ACHN (cell line): ENCODE measurements around the gene CD3G.
A peak's percentile ranks its signal among the peaks of the same experiment; 100 is the strongest.
"Not testable (repeated sequence)": the region's sequence is repeated elsewhere in the genome, so short reads cannot be mapped to it uniquely, and the experiment has no call there.

Experiments
- DNase-seq: peaks from one replicate; pipeline ENCODE4 v3.0.0-alpha.2; 2015
- in situ Hi-C: cut with HindIII; loops from 2 replicates; pipeline ENCODE4 v1.10.0; 2017; ENCODE audit warnings: low sequenced_read_pairs, low pct_ligation_motif_present, low pct_unique_long_range_greater_than_20kb

Gene CD3G

DNA sequence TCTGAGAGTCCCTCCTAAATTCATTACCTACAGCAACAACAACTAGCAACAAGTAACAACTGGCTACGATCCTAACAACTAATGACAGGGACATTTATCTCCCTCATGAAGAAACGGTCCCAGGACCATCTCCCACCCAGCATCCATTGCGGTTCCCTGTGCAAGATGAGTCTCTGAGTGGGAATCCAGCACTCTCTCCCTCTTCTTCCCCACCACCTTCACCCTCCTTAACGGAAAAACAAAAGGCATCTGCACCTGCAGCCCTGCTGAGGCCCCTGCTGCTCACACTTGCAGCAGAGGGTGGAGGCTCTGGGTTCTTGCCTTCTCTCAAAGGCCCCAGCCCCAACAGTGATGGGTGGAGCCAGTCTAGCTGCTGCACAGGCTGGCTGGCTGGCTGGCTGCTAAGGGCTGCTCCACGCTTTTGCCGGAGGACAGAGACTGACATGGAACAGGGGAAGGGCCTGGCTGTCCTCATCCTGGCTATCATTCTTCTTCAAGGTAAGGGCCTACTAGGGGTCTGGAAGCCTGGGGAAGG, at the start of gene CD3G:
Gene CD3G, plus strand, starts transcription at position 364 of the 535 bp plus-strand sequence. Its CDS starts 80 bp downstream, at position 444.
- DNase-seq = no peak
- in situ Hi-C loops = no loop called here

- no peak for DNase-seq
- in situ Hi-C loops = no loop called here
These were observed 48.9 kb upstream of the CD3G start for GRCh38 chr11:118295199-118295598.

- in situ Hi-C loops = no loop called here
- DNase-seq = peak; percentile 44
These were observed 48.2 kb upstream of the CD3G start for GRCh38 chr11:118295815-118296454.

GRCh38 chr11:118301600-118302195, 42.4 kb upstream of the CD3G start:
- in situ Hi-C loops = no loop called here
- DNase-seq = no peak

DNA sequence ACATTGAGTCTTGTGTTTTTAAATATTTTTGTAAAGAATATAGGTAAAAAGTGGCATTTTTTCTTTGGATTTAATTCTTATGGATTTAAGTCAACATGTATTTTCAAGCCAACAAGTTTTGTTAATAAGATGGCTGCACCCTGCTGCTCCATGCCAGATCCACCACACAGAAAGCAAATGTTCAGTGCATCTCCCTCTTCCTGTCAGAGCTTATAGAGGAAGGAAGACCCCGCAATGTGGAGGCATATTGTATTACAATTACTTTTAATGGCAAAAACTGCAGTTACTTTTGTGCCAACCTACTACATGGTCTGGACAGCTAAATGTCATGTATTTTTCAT, 39.9 kb upstream of the CD3G start:
- in situ Hi-C loops = no loop called here
- no peak for DNase-seq

DNA sequence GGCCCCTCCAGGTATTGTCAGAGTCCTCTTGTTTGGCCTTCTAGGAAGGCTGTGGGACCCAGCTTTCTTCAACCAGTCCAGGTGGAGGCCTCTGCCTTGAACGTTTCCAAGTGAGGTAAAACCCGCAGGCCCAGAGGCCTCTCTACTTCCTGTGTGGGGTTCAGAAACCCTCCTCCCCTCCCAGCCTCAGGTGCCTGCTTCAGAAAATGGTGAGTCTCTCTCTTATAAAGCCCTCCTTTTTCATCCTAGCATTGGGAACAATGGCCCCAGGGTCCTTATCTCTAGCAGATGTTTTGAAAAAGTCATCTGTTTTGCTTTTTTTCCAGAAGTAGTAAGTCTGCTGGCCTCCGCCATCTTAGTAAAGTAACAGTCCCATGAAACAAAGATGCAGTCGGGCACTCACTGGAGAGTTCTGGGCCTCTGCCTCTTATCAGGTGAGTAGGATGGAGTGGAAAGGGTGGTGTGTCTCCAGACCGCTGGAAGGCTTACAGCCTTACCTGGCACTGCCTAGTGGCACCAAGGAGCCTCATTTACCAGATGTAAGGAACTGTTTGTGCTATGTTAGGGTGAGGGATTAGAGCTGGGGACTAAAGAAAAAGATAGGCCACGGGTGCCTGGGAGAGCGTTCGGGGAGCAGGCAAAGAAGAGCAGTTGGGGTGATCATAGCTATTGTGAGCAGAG, 39.4 kb upstream of the CD3G start, which contains the start of gene CD3E:
Gene CD3E, plus strand, starts transcription at position 163 of the 681 bp plus-strand sequence. Its CDS starts 223 bp downstream, at position 386.
- in situ Hi-C loops = no loop called here
- DNase-seq = no peak

DNA sequence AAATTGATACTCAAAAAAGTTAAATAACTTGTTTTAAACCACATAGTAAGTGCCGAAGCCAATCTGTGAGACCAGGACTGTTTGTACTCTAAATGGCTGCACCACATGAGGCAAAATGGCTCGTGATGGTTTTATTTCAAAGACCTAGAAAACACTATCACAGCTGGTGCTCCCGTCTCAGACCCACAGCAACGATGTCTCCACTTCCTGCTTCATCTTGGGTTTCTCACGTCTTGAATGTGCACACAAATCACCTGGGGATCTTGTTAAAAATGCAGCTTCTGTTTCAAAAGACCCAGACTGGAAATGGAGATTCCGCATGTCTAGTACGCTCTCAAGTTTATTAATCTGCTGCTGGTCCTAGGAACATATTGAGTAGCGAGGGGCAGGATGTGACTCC, 38.4 kb upstream of the CD3G start:
- DNase-seq = no peak
- in situ Hi-C loops = no loop called here

- in situ Hi-C loops = no loop called here
These were observed 37.6 kb upstream of the CD3G start for GRCh38 chr11:118306556-118306955.

DNA sequence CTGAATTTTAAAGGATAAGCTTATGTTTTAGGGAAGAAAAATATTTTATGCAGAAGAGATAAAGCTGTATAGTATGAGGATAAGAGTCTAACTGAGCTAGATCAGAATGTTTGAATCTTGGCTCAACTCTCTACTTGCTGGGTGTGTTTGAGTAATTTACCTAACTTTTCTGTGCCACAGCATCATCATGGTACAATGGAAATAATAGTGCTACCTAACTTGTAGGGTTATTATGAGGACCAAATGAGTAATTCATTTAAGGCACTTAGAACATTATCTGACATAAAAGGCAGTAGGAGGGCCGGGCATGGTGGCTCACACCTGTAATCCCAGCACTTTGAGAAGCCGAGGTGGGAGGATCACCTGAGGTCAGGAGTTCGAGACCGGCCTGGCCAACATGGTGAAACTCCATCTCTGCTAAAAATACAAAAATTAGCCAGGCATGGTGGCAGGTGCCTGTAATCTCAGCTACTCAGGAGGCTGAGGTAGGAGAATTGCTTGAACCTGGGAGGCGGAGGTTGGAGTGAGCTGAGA, 35.1 kb upstream of the CD3G start:
- DNase-seq, in situ Hi-C loops: not testable (repeated sequence)

More at GRCh38 chr11:118306556-118306955, 37.6 kb upstream of the CD3G start:
- no peak for DNase-seq

GRCh38 chr11:118310271-118310670, 33.9 kb upstream of the CD3G start:
- in situ Hi-C loops = no loop called here
- DNase-seq = no peak

- in situ Hi-C loops = no loop called here
- DNase-seq = no peak
These were observed 33.2 kb upstream of the CD3G start for GRCh38 chr11:118310781-118311485.

DNA sequence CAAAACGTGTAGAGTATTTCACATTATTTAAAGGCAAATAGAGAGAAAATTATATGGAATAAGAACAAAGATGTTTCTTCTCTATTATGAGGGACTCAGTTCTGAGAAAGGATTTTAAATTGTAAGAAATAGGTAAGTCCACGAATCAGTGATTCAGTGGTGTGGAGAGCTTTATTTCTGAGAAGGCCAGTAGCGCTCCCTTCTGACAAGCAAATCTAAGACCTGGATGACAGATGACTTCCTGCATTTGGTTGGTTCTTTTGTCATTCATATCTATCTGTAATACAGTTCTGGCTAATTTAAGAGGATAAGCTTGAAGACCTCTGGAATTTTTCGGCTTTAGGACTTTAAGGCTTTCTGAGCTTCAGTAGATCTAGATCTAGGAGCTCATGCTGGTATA, 32.6 kb upstream of the CD3G start:
- in situ Hi-C loops = no loop called here
- no peak for DNase-seq

DNA sequence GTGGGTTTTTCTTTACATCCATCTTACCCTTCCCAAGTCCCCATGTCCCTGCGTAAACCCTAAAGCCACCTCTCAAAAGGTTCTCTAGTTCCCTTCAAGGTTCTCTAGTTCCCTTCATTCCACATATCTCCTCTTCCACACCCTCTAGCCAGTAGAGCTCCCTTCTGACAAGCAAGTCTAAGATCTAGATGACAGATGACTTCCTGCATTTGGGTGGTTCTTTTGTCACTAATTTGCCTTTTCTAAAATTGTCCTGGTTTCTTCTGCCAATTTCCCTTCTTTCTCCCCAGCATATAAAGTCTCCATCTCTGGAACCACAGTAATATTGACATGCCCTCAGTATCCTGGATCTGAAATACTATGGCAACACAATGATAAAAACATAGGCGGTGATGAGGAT, 31.8 kb upstream of the CD3G start:
- in situ Hi-C loops = no loop called here
- no peak for DNase-seq

- in situ Hi-C loops = no loop called here
- no peak for DNase-seq
These were observed 30.9 kb upstream of the CD3G start for GRCh38 chr11:118313242-118313641.

DNA sequence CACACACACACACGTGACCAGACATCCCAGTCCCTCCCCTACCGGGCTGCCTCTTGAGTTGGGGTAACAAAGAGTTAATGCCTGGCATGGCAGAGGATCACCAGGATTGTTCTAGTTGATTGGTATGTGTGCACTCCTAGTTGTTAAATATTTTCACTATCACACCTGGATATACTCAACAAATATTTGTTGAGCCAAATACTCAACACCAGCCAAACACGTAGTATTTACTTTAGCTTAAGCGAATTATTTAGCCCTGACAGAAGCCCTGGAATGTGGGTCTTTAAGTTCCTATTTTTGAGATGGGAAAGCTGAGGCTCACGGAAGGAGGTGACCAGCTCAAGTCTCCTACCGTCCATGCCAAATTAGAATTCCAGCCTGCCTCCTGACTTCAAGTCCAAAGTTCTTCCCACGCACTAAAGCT, 29.1 kb upstream of the CD3G start:
- in situ Hi-C loops = no loop called here
- no peak for DNase-seq

DNA sequence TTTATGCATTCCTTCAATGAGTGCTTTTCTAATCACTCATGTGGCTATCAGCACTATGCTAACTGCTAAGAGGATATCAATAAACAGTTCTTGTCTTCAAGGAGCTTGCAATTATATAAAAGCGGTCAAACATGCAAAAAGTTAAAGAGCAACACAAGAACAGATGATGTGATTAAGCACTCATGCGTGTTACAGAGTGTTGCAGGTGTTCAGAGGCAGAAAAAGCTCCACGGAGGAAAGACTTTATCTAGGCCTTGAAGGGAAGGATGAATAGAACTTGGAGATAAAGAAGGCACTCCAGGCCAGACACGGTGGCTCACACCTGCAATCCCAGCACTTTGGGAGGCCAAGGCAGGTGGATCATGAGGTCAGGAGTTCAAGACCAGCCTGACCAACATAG, 26.0 kb upstream of the CD3G start:
- DNase-seq = no peak
- in situ Hi-C loops = no loop called here

DNA sequence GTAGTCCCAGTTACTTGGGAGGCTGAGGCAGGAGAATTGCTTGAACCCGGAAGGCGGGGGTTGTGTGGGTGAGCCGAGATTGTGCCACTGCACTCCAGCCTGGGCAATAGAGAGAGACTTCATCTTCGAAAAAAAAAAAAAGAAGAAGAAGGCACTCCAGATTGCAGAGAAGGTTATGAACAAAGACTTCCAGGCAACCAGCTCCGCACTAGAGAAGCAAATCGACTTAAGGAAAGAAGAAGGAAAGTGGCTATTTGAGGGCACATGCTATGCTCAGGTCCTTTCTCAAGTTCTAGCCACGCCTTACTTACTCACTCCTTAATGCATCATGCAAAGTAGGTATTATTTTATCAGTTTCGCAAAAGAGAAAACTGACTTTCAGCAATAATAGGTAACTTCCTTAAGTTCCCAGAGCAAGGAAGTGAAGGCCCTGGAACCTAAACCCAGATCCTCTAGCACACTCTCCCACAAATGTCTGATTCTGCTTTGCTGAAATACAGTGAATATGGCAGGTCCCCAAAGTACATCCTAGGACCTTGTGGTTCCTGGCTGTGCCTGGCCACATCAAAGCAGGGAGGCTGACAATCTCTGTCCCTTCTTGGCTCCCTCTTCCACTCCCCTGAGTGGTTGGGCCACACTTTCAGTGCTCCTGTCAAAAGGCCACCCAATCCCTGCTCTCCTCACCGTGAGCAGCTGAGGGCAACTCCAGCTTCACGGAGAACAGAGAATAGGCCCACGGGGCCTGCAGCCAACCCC, 25.4 kb upstream of the CD3G start:
- no peak for DNase-seq
- in situ Hi-C loops = no loop called here

GRCh38 chr11:118319337-118319707, 24.8 kb upstream of the CD3G start:
- in situ Hi-C loops = no loop called here
- DNase-seq = no peak
